CD4-positive, alpha-beta T cell (primary cell): ENCODE data around the gene EPHA4. TPM values are rescaled to one million over a fixed set of nuclear protein-coding genes. Genes with fewer than 3 reads are reported as not detected.
A peak's percentile ranks its signal among the peaks of the same experiment; 100 is the strongest.

Experiments
- ATAC-seq: fragments of 200-7000 bp; cut with Tn5 transposase; one replicate; pipeline ENCODE4 v1.10.0; 2022; ENCODE audit warnings: mild to moderate bottlenecking; ENCODE audit not compliant: poor library complexity
- CTCF ChIA-PET: fragments of 350-600 bp; sonication (Branson Sonifier 250); formaldehyde crosslinking; loops from one replicate; lab custom pipeline; 2021; ENCODE audit warnings: antibody characterized with exemption, inconsistent platforms; lab: Charles Lee
- POLR2A ChIA-PET: fragments of 350-600 bp; sonication (Branson Sonifier 250); formaldehyde crosslinking; loops from one replicate; lab custom pipeline; 2021; ENCODE audit warnings: antibody characterized with exemption, inconsistent platforms; lab: Charles Lee
- DNase-seq, 14 experiments: peaks; one replicate each; pipeline ENCODE4 v3.0.0-alpha.2; 2013 to 2020; ENCODE audit warnings: mixed read lengths in 2 of 14
- H3K27ac ChIP-seq, 2 donors: one replicate each; pipeline versions ENCODE4 v1.5.1 to v1.7.0; 2013; ENCODE audit warnings: low read length in 2 of 2, low read depth in 1 of 2, mild to moderate bottlenecking in 1 of 2
- H3K27me3 ChIP-seq, 2 experiments: 1 replicate in 1 of 2; 2 replicates in 1 of 2; pipeline versions ENCODE4 v1.6.1 to v1.7.0; 2013; ENCODE audit warnings: low read length in 2 of 2, control low read depth in 1 of 2, mild to moderate bottlenecking in 1 of 2, moderate library complexity in 1 of 2; ENCODE audit not compliant: insufficient read depth in 2 of 2, control insufficient read depth in 1 of 2
- H3K36me3 ChIP-seq: one replicate; pipeline ENCODE4 v1.6.1; 2013; ENCODE audit warnings: low read length, control low read depth; ENCODE audit not compliant: insufficient read depth
- H3K4me1 ChIP-seq: one replicate; pipeline ENCODE4 v1.6.1; 2013; ENCODE audit warnings: low read length, control low read depth; ENCODE audit not compliant: insufficient read depth
- H3K4me3 ChIP-seq: one replicate; pipeline ENCODE4 v1.5.1; 2013; ENCODE audit warnings: mild to moderate bottlenecking, low read length, moderate library complexity
- H3K9me3 ChIP-seq, 2 experiments: 1 replicate in 1 of 2; 2 replicates in 1 of 2; pipeline versions ENCODE4 v1.6.1 to v1.7.0; 2013; ENCODE audit warnings: low read length in 2 of 2, mild to moderate bottlenecking in 2 of 2, control low read depth in 1 of 2, moderate library complexity in 1 of 2; ENCODE audit not compliant: control insufficient read depth in 1 of 2, insufficient read depth in 1 of 2
- H3K27ac Mint-ChIP-seq: one replicate; pipeline ENCODE4 v1.8.0; 2020; ENCODE audit warnings: mixed read lengths
- H3K27me3 Mint-ChIP-seq: one replicate; pipeline ENCODE4 v1.8.0; 2021; ENCODE audit warnings: mixed read lengths
- H3K36me3 Mint-ChIP-seq: one replicate; pipeline ENCODE4 v1.8.0; 2021; ENCODE audit warnings: low read depth, mixed read lengths
- H3K4me1 Mint-ChIP-seq: one replicate; pipeline ENCODE4 v1.8.0; 2021; ENCODE audit warnings: low read depth, mixed read lengths
- H3K4me3 Mint-ChIP-seq: one replicate; pipeline ENCODE4 v1.8.0; 2020; ENCODE audit warnings: mild to moderate bottlenecking, mixed read lengths
- H3K9me3 Mint-ChIP-seq: one replicate; pipeline ENCODE4 v1.8.0; 2020; ENCODE audit warnings: mixed read lengths
- intact Hi-C, 2 experiments: fragments of 100-400 bp; cut with DNase I in 1 of 2; cut with micrococcal nuclease in 1 of 2; formaldehyde crosslinking; loops; one replicate each; pipeline versions ENCODE4 v1.15.1 to v1.9.0; 2023 to 2025; cut with DNase I, micrococcal nuclease
- polyA plus RNA-seq, 2 donors: library from polyadenylated mRNA; unstranded; fragments of 120-200 nt; gene quantifications; one replicate each; pipeline ENCODE4 v1.2.1, GENCODE V29; 2013
- total RNA-seq, 174 experiments: library from RNA in 2 of 174; stranded (reverse) in 2 of 174; gene quantifications; one replicate each; pipeline ENCODE4 v1.2.3 and lab custom pipeline; 2021 to 2026
- TF ChIP-seq, protein P1 (sequence below): fragments of 200-600 bp; IDR thresholded peaks from one replicate; pipeline ENCODE4 v1.8.0; 2022; ENCODE audit warnings: antibody characterized with exemption, mild to moderate bottlenecking

The EPHA4 gene
- total RNA-seq (10 to 100 TPM; 85.7 to 86.5 TPM), total RNA-seq (lab: John Stamatoyannopoulos, UW) (2.4 to 278 (median 58.8) reads per million in 172 experiments)
- polyA plus RNA-seq (2013, experiment 1 of 2) = 24.2 TPM
- polyA plus RNA-seq (2013, experiment 2 of 2) = 30.9 TPM

GRCh38 chr2:221572219-221572820, at the start of gene EPHA4:
EPHA4 (minus strand) TSS chr2:221572304; CDS start chr2:221572248, 56 bp downstream.
- H3K4me1 Mint-ChIP-seq = peaks cover 44% of the 10 kb centered on the region
- Histone ChIP-seq H3K4me1 (peaks cover 47% of the 10 kb centered on the region), H3K27me3 (peaks cover 13 to 53% of the 10 kb centered on the region in 2 experiments), H3K9me3 (no peaks in the 10 kb centered on the region), H3K27ac (peak within 1 kb of the TSS; percentile 58 to 68), H3K4me3 (peak within 1 kb of the TSS; percentile 84), H3K36me3 (no peaks in the 10 kb centered on the region)
- peak within 1 kb of the TSS; percentile 78 for H3K27ac Mint-ChIP-seq
- ChIA-PET POLR2A (interaction anchor here (0.6 to 3.9 kb wide), 13 partner anchors 24 to 886 kb away, joined by 3 to 106 read pairs (median 4); no protein-coding TSS in a partner anchor), CTCF (interaction anchor here (1.0 to 3.4 kb wide), 7 partner anchors 13 to 885 kb away, joined by 3 to 28 read pairs (median 6); no protein-coding TSS in a partner anchor)
- TF ChIP-seq, protein P1, sequence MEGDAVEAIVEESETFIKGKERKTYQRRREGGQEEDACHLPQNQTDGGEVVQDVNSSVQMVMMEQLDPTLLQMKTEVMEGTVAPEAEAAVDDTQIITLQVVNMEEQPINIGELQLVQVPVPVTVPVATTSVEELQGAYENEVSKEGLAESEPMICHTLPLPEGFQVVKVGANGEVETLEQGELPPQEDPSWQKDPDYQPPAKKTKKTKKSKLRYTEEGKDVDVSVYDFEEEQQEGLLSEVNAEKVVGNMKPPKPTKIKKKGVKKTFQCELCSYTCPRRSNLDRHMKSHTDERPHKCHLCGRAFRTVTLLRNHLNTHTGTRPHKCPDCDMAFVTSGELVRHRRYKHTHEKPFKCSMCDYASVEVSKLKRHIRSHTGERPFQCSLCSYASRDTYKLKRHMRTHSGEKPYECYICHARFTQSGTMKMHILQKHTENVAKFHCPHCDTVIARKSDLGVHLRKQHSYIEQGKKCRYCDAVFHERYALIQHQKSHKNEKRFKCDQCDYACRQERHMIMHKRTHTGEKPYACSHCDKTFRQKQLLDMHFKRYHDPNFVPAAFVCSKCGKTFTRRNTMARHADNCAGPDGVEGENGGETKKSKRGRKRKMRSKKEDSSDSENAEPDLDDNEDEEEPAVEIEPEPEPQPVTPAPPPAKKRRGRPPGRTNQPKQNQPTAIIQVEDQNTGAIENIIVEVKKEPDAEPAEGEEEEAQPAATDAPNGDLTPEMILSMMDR = no peak
- peak; percentile 86 for ATAC-seq
- H3K9me3 Mint-ChIP-seq = no peaks in the 10 kb centered on the region
- intact Hi-C loops = loop anchor here (1.0 to 10.0 kb wide), 6 partner anchors 54 to 1835 kb away; no protein-coding TSS in a partner anchor
- peak; percentile 70 to 94 (median 84) for DNase-seq
- peaks cover 42% of the 10 kb centered on the region for H3K27me3 Mint-ChIP-seq
- H3K4me3 Mint-ChIP-seq = peak within 1 kb of the TSS; percentile 92
- peaks cover 35% of the 10 kb centered on the region for H3K36me3 Mint-ChIP-seq

DNA sequence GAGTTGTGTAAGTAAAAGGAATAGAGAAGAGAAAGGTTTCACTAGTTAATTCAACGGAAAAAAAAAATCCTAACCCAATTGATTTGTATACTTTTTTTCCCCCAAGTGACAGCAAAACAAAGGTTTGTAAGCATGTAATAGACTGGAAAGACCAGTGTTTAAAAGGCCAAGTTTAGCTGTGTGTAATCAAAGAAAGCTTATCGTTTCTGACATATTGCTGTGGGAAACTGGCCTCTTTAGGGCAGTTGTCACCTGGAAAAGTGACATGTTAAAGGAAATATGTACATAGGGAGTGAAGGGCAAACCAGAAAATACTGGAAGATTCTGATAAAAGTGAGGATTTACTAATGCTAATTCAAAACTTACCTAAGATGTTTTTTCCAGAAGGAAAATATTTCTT, 45.9 kb upstream of the EPHA4 start:
- Mint-ChIP-seq H3K9me3 (no peaks in the 10 kb centered on the region), H3K4me1 (no peaks in the 10 kb centered on the region), H3K36me3 (no peaks in the 10 kb centered on the region), H3K4me3 (no peak overlapping the region), H3K27ac (no peak overlapping the region), H3K27me3 (peaks cover 13% of the 10 kb centered on the region)
- TF ChIP-seq, protein P1 = no peak
- Histone ChIP-seq H3K36me3 (no peaks in the 10 kb centered on the region), H3K27ac (no peak overlapping the region), H3K27me3 (peaks cover 0 to 2% of the 10 kb centered on the region in 2 experiments), H3K4me1 (no peaks in the 10 kb centered on the region), H3K4me3 (no peak overlapping the region), H3K9me3 (no peaks in the 10 kb centered on the region)
- DNase-seq (no peak), ATAC-seq (no peak)
- ChIA-PET CTCF (no interaction called here), POLR2A (no interaction called here)
- intact Hi-C loops = no loop called here

DNA sequence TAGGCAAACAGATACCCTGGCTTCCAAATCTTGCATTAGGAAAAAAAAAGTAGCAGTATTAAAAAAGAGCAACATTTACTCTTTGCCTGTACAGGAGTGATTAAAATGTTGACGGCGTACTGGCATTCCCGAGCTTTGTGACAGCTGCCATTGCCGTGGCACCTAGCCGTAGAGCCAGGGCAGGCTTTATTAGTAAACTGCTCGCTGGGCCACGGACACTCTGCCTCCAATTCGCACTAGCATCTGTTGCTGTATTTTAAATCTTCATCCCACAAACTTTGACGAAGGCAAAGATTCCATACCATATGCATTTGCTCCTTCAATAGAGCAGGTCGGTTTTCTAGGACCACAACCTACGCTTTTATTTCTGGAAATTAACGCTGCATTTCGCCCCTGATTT, 44.5 kb upstream of the EPHA4 start:
- peaks cover 21% of the 10 kb centered on the region for H3K27me3 Mint-ChIP-seq
- Histone ChIP-seq H3K27me3 (peaks cover 4 to 6% of the 10 kb centered on the region in 2 experiments), H3K27ac (no peak overlapping the region), H3K4me3 (no peak overlapping the region), H3K36me3 (no peaks in the 10 kb centered on the region), H3K4me1 (no peaks in the 10 kb centered on the region), H3K9me3 (no peaks in the 10 kb centered on the region)
- no peak overlapping the region for H3K27ac Mint-ChIP-seq
- H3K9me3 Mint-ChIP-seq = no peaks in the 10 kb centered on the region
- H3K4me3 Mint-ChIP-seq = no peak overlapping the region
- intact Hi-C loops = no loop called here
- POLR2A ChIA-PET = no interaction called here
- DNase-seq (no peak), ATAC-seq (no peak)
- no peaks in the 10 kb centered on the region for H3K36me3 Mint-ChIP-seq
- H3K4me1 Mint-ChIP-seq = no peaks in the 10 kb centered on the region
- CTCF ChIA-PET = no interaction called here
- TF ChIP-seq, protein P1 = no peak
